Measurements from ENCODE around the gene MUC5B.

DNA sequence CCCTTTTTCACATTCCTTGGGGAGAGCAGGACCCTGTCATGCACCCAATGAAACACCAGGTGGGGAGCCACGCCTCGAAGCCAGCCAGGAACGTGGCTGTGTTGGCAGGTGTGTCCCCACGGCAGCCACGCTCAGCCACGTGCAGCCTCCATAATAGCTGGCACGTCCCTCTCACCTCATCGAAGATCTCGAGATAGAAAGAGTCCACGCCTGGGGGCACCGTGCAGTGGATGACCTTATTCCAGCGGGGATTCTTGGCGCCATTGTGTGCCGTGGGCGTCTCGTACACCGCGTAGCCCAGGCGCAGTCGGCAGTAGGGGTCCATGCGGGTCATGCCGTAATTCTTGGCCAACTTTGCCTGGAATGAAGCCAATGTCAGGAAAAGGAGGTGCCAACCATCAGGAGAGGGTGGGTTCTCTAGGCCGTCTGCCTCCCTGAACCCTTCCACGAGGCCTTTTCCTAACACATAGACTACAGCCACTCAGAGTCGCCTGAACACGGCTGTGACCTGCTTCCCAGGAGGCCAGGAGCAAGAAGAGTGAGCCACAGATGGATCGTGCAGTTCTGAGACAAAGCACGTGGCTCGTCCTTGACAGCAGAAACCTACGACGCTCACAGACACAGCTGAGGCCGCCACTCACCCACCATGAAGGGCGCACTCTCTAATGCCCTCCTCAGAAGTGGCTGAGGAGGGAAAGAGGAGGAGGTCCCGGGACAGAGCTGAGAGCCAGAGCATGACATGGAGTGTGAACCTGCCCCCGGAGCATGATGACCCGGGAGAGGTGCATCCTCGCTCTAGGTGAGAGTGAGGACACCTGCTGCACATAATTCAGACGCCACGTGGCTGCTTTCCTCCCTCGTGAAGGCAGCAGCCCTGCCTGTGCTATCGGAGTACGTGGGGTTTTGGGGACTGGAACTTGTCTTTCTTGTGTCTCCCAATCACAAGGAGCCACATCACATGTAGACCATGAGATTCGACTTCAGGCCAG, 67.5 kb downstream of the MUC5B start:
- TF ChIP-seq, protein P1, sequence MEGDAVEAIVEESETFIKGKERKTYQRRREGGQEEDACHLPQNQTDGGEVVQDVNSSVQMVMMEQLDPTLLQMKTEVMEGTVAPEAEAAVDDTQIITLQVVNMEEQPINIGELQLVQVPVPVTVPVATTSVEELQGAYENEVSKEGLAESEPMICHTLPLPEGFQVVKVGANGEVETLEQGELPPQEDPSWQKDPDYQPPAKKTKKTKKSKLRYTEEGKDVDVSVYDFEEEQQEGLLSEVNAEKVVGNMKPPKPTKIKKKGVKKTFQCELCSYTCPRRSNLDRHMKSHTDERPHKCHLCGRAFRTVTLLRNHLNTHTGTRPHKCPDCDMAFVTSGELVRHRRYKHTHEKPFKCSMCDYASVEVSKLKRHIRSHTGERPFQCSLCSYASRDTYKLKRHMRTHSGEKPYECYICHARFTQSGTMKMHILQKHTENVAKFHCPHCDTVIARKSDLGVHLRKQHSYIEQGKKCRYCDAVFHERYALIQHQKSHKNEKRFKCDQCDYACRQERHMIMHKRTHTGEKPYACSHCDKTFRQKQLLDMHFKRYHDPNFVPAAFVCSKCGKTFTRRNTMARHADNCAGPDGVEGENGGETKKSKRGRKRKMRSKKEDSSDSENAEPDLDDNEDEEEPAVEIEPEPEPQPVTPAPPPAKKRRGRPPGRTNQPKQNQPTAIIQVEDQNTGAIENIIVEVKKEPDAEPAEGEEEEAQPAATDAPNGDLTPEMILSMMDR (IDR thresholded peaks at IDR 0.05) = no peak
- no peak for TF ChIP-seq POLR2A (IDR thresholded peaks at IDR 0.05)

Data from testis (tissue), 2 donors.